CD4-positive, alpha-beta T cell (primary cell): Measurements from ENCODE around the gene COPE. TPM values are rescaled to one million over a fixed set of nuclear protein-coding genes. Genes with fewer than 3 reads are reported as not detected.

Experiments
- ATAC-seq: fragments of 200-7000 bp; cut with Tn5 transposase; one replicate; pipeline ENCODE4 v1.10.0; 2022; ENCODE audit warnings: mild to moderate bottlenecking; ENCODE audit not compliant: poor library complexity
- CTCF ChIA-PET: fragments of 350-600 bp; sonication (Branson Sonifier 250); formaldehyde crosslinking; loops from one replicate; lab custom pipeline; 2021; ENCODE audit warnings: antibody characterized with exemption, inconsistent platforms; lab: Charles Lee
- POLR2A ChIA-PET: fragments of 350-600 bp; sonication (Branson Sonifier 250); formaldehyde crosslinking; loops from one replicate; lab custom pipeline; 2021; ENCODE audit warnings: antibody characterized with exemption, inconsistent platforms; lab: Charles Lee
- DNase-seq, 14 experiments: peaks; one replicate each; pipeline ENCODE4 v3.0.0-alpha.2; 2013 to 2020; ENCODE audit warnings: mixed read lengths in 2 of 14
- H3K27ac ChIP-seq, 2 donors: one replicate each; pipeline versions ENCODE4 v1.5.1 to v1.7.0; 2013; ENCODE audit warnings: low read length in 2 of 2, low read depth in 1 of 2, mild to moderate bottlenecking in 1 of 2
- H3K27me3 ChIP-seq, 2 experiments: 1 replicate in 1 of 2; 2 replicates in 1 of 2; pipeline versions ENCODE4 v1.6.1 to v1.7.0; 2013; ENCODE audit warnings: low read length in 2 of 2, control low read depth in 1 of 2, mild to moderate bottlenecking in 1 of 2, moderate library complexity in 1 of 2; ENCODE audit not compliant: insufficient read depth in 2 of 2, control insufficient read depth in 1 of 2
- H3K36me3 ChIP-seq: one replicate; pipeline ENCODE4 v1.6.1; 2013; ENCODE audit warnings: low read length, control low read depth; ENCODE audit not compliant: insufficient read depth
- H3K4me1 ChIP-seq: one replicate; pipeline ENCODE4 v1.6.1; 2013; ENCODE audit warnings: low read length, control low read depth; ENCODE audit not compliant: insufficient read depth
- H3K4me3 ChIP-seq: one replicate; pipeline ENCODE4 v1.5.1; 2013; ENCODE audit warnings: mild to moderate bottlenecking, low read length, moderate library complexity
- H3K9me3 ChIP-seq, 2 experiments: 1 replicate in 1 of 2; 2 replicates in 1 of 2; pipeline versions ENCODE4 v1.6.1 to v1.7.0; 2013; ENCODE audit warnings: low read length in 2 of 2, mild to moderate bottlenecking in 2 of 2, control low read depth in 1 of 2, moderate library complexity in 1 of 2; ENCODE audit not compliant: control insufficient read depth in 1 of 2, insufficient read depth in 1 of 2
- H3K27ac Mint-ChIP-seq: one replicate; pipeline ENCODE4 v1.8.0; 2020; ENCODE audit warnings: mixed read lengths
- H3K27me3 Mint-ChIP-seq: one replicate; pipeline ENCODE4 v1.8.0; 2021; ENCODE audit warnings: mixed read lengths
- H3K36me3 Mint-ChIP-seq: one replicate; pipeline ENCODE4 v1.8.0; 2021; ENCODE audit warnings: low read depth, mixed read lengths
- H3K4me1 Mint-ChIP-seq: one replicate; pipeline ENCODE4 v1.8.0; 2021; ENCODE audit warnings: low read depth, mixed read lengths
- H3K4me3 Mint-ChIP-seq: one replicate; pipeline ENCODE4 v1.8.0; 2020; ENCODE audit warnings: mild to moderate bottlenecking, mixed read lengths
- H3K9me3 Mint-ChIP-seq: one replicate; pipeline ENCODE4 v1.8.0; 2020; ENCODE audit warnings: mixed read lengths
- CTCF ChIP-seq: fragments of 200-600 bp; IDR thresholded peaks from one replicate; pipeline ENCODE4 v1.8.0; 2022; ENCODE audit warnings: antibody characterized with exemption, mild to moderate bottlenecking
- intact Hi-C, 2 experiments: fragments of 100-400 bp; cut with DNase I in 1 of 2; cut with micrococcal nuclease in 1 of 2; formaldehyde crosslinking; loops; one replicate each; pipeline versions ENCODE4 v1.15.1 to v1.9.0; 2023 to 2025; cut with DNase I, micrococcal nuclease
- total RNA-seq, 174 experiments: library from RNA in 2 of 174; stranded (reverse) in 2 of 174; gene quantifications; one replicate each; pipeline ENCODE4 v1.2.3 and lab custom pipeline; 2021 to 2026

Gene COPE
- total RNA-seq, 2 experiments from 2014 or later = 135 to 143 TPM

GRCh38 chr19:18850471-18851375 lies 68.5 kb downstream of the COPE start:
- intact Hi-C loops = no loop called here
- POLR2A ChIA-PET = no interaction called here
- no peak for TF ChIP-seq CTCF
- H3K36me3 Mint-ChIP-seq = peaks cover 99% of the 10 kb centered on the region
- CTCF ChIA-PET = interaction anchor here (0.6 kb wide), 1 partner anchor 22 kb away, joined by 3 read pairs; no protein-coding TSS in a partner anchor
- H3K27me3 Mint-ChIP-seq = no peaks in the 10 kb centered on the region
- no peak overlapping the region for H3K4me3 Mint-ChIP-seq
- H3K4me1 Mint-ChIP-seq = peaks cover 27% of the 10 kb centered on the region
- no peaks in the 10 kb centered on the region for H3K9me3 ChIP-seq
- no peak overlapping the region for H3K27ac ChIP-seq
- H3K4me3 ChIP-seq = no peak overlapping the region
- DNase-seq = peak in 1 of 14 experiments; percentile 15
- H3K36me3 ChIP-seq = peaks cover 86% of the 10 kb centered on the region
- ATAC-seq = no peak
- H3K27ac Mint-ChIP-seq = no peak overlapping the region
- H3K4me1 ChIP-seq = peaks cover 37% of the 10 kb centered on the region
- H3K9me3 Mint-ChIP-seq = no peaks in the 10 kb centered on the region
- H3K27me3 ChIP-seq = no peaks in the 10 kb centered on the region

- no peak for DNase-seq
- no peak for TF ChIP-seq CTCF
Observed at GRCh38 chr19:18849838-18850400, 69.3 kb downstream of the COPE start.

More at GRCh38 chr19:18849838-18850400, 69.3 kb downstream of the COPE start:
- H3K27ac ChIP-seq = no peak overlapping the region
- ChIA-PET POLR2A (no interaction called here), CTCF (interaction anchor here (0.6 kb wide), 1 partner anchor 23 kb away, joined by 3 read pairs; no protein-coding TSS in a partner anchor)
- peaks cover 79% of the 10 kb centered on the region for H3K36me3 ChIP-seq
- no peak overlapping the region for H3K4me3 ChIP-seq
- H3K4me1 Mint-ChIP-seq = peaks cover 35% of the 10 kb centered on the region
- no peak overlapping the region for H3K27ac Mint-ChIP-seq
- H3K9me3 Mint-ChIP-seq = no peaks in the 10 kb centered on the region
- no peak overlapping the region for H3K4me3 Mint-ChIP-seq
- no peaks in the 10 kb centered on the region for H3K9me3 ChIP-seq
- H3K27me3 ChIP-seq = no peaks in the 10 kb centered on the region
- no peaks in the 10 kb centered on the region for H3K27me3 Mint-ChIP-seq
- peaks cover 45% of the 10 kb centered on the region for H3K4me1 ChIP-seq
- H3K36me3 Mint-ChIP-seq = peaks cover 96% of the 10 kb centered on the region
- ATAC-seq = no peak
- intact Hi-C loops = loop anchor here (5.0 kb wide), 1 partner anchor 383 kb away; no protein-coding TSS in a partner anchor

Other genes with a start within 250 kb of the COPE start
- gene CRTC1, start 235.7 kb downstream of the COPE start, total RNA-seq = 10 to 100 TPM; 11.8 to 12.2 TPM
- gene COMP, start 128.1 kb downstream of the COPE start, total RNA-seq = not detected
- gene UPF1, start 87.4 kb downstream of the COPE start, total RNA-seq = 100 to 1,000 TPM; 146 to 150 TPM
- not detected for gene CERS1, start 23.2 kb downstream of the COPE start, total RNA-seq
- 10 to 100 TPM; 47.9 to 49.7 TPM for gene DDX49, start 328 bp upstream of the COPE start, total RNA-seq
- gene HOMER3, start 21.8 kb upstream of the COPE start, total RNA-seq = 1 to 10 TPM; 1.1 TPM
- gene SUGP2, start 114.1 kb upstream of the COPE start, total RNA-seq = 100 to 1,000 TPM; 106 to 110 TPM
- 1 to 10 TPM; 5.9 to 6.0 TPM for gene ARMC6, start 114.2 kb upstream of the COPE start, total RNA-seq
- gene SLC25A42, start 144.6 kb upstream of the COPE start, total RNA-seq = 10 to 100 TPM; 15.1 to 15.4 TPM
- 10 to 100 TPM in 1 of 2 experiments, 1 to 10 TPM in 1; 8.2 to 10.9 TPM for gene TMEM161A, start 219.1 kb upstream of the COPE start, total RNA-seq